ENCODE data around the gene HACD1.

GRCh38 chr10:17652585-17652984 is 35.4 kb upstream of the HACD1 start:
- TF ChIP-seq CTCF (IDR thresholded peaks at IDR 0.05) (no peak), POLR2AphosphoS5 (IDR thresholded peaks at IDR 0.05) (no peak), EP300 (IDR thresholded peaks at IDR 0.05) (no peak)
